HEK293 (cell line): Measurements from ENCODE around the gene PIGH.

Source experiments
- BCL11A ChIP-seq: fragments of 450-650 bp; formaldehyde crosslinking; IDR thresholded peaks from 2 replicates; pipeline ENCODE4 v1.5.1; 2016; ENCODE audit warnings: low read depth, missing biosample characterization, missing genetic modification characterization
- BCL11B ChIP-seq: fragments of 450-650 bp; formaldehyde crosslinking; IDR thresholded peaks from 2 replicates; pipeline ENCODE4 v1.5.1; 2016; ENCODE audit warnings: low read depth, missing biosample characterization, missing genetic modification characterization
- EGR2 ChIP-seq: fragments of 450-650 bp; formaldehyde crosslinking; IDR thresholded peaks from 2 replicates; pipeline ENCODE4 v1.5.1; 2016; ENCODE audit warnings: low read depth, missing biosample characterization, missing genetic modification characterization
- ELK4 ChIP-seq: IDR thresholded peaks from 2 replicates; pipeline ENCODE4 v1.6.1; 2011; ENCODE audit warnings: mild to moderate bottlenecking, low read depth, low read length, borderline replicate concordance
- GLI4 ChIP-seq: fragments of 450-650 bp; formaldehyde crosslinking; IDR thresholded peaks from 2 replicates; pipeline ENCODE4 v1.5.1; 2016; ENCODE audit warnings: missing biosample characterization, missing genetic modification characterization
- HIC1 ChIP-seq: fragments of 450-650 bp; formaldehyde crosslinking; IDR thresholded peaks from 2 replicates; pipeline ENCODE4 v1.5.1; 2016; ENCODE audit warnings: missing biosample characterization, missing genetic modification characterization
- KLF16 ChIP-seq: fragments of 450-650 bp; formaldehyde crosslinking; IDR thresholded peaks from 2 replicates; pipeline ENCODE4 v1.5.1; 2017; ENCODE audit warnings: missing biosample characterization, missing genetic modification characterization
- KLF17 ChIP-seq: fragments of 450-650 bp; formaldehyde crosslinking; IDR thresholded peaks from 2 replicates; pipeline ENCODE4 v1.5.1; 2016; ENCODE audit warnings: missing biosample characterization, missing genetic modification characterization
- KLF7 ChIP-seq: fragments of 450-650 bp; formaldehyde crosslinking; IDR thresholded peaks from 2 replicates; pipeline ENCODE4 v1.5.1; 2016; ENCODE audit warnings: missing biosample characterization, missing genetic modification characterization, borderline replicate concordance
- KLF8 ChIP-seq: fragments of 450-650 bp; formaldehyde crosslinking; IDR thresholded peaks from 2 replicates; pipeline ENCODE4 v1.5.1; 2016; ENCODE audit warnings: missing biosample characterization, missing genetic modification characterization
- PRDM10 ChIP-seq: fragments of 450-650 bp; formaldehyde crosslinking; IDR thresholded peaks from 2 replicates; pipeline ENCODE4 v1.5.1; 2016; ENCODE audit warnings: missing biosample characterization, missing genetic modification characterization
- ZBTB49 ChIP-seq: fragments of 450-650 bp; formaldehyde crosslinking; IDR thresholded peaks from 2 replicates; pipeline ENCODE4 v1.5.1; 2016; ENCODE audit warnings: missing biosample characterization, missing genetic modification characterization, low read depth
- ZBTB6 ChIP-seq: fragments of 450-650 bp; formaldehyde crosslinking; IDR thresholded peaks from 2 replicates; pipeline ENCODE4 v1.5.1; 2017; ENCODE audit warnings: missing biosample characterization, missing genetic modification characterization
- ZNF155 ChIP-seq: fragments of 450-650 bp; formaldehyde crosslinking; IDR thresholded peaks from 2 replicates; pipeline ENCODE4 v1.5.1; 2016; ENCODE audit warnings: missing biosample characterization, missing genetic modification characterization
- ZNF501 ChIP-seq: fragments of 450-650 bp; formaldehyde crosslinking; IDR thresholded peaks from 2 replicates; pipeline ENCODE4 v1.5.1; 2016; ENCODE audit warnings: missing biosample characterization, missing genetic modification characterization
- ZNF561 ChIP-seq: fragments of 450-650 bp; IDR thresholded peaks from 2 replicates; pipeline ENCODE4 v1.5.1; 2018; ENCODE audit warnings: missing biosample characterization, missing genetic modification characterization, borderline replicate concordance
- ZNF580 ChIP-seq: fragments of 450-650 bp; formaldehyde crosslinking; IDR thresholded peaks from 2 replicates; pipeline ENCODE4 v1.5.1; 2016; ENCODE audit warnings: missing biosample characterization, missing genetic modification characterization
- ZNF623 ChIP-seq: fragments of 450-650 bp; formaldehyde crosslinking; IDR thresholded peaks from 2 replicates; pipeline ENCODE4 v1.5.1; 2016; ENCODE audit warnings: missing biosample characterization, missing genetic modification characterization
- ZNF626 ChIP-seq: fragments of 450-650 bp; sonication (Bioruptor Pico); formaldehyde crosslinking; IDR thresholded peaks from 2 replicates; pipeline ENCODE4 v1.5.1; 2018; ENCODE audit warnings: missing biosample characterization, missing genetic modification characterization, inconsistent platforms
- ZNF707 ChIP-seq: fragments of 450-650 bp; formaldehyde crosslinking; IDR thresholded peaks from 2 replicates; pipeline ENCODE4 v1.5.1; 2016; ENCODE audit warnings: missing biosample characterization, missing genetic modification characterization
- ZNF747 ChIP-seq: fragments of 450-650 bp; formaldehyde crosslinking; IDR thresholded peaks from 2 replicates; pipeline ENCODE4 v1.5.1; 2016; ENCODE audit warnings: missing biosample characterization, missing genetic modification characterization
- ZNF837 ChIP-seq: fragments of 450-650 bp; formaldehyde crosslinking; IDR thresholded peaks from 2 replicates; pipeline ENCODE4 v1.5.1; 2016; ENCODE audit warnings: missing biosample characterization, missing genetic modification characterization
- ZSCAN16 ChIP-seq: fragments of 450-650 bp; formaldehyde crosslinking; IDR thresholded peaks from 2 replicates; pipeline ENCODE4 v1.5.1; 2016; ENCODE audit warnings: missing biosample characterization, missing genetic modification characterization
- ZSCAN30 ChIP-seq: fragments of 450-650 bp; IDR thresholded peaks from 2 replicates; pipeline ENCODE4 v1.5.1; 2018; ENCODE audit warnings: missing biosample characterization, mild to moderate bottlenecking, missing genetic modification characterization, moderate library complexity
- ZSCAN5A ChIP-seq: fragments of 450-650 bp; formaldehyde crosslinking; IDR thresholded peaks from 2 replicates; pipeline ENCODE4 v1.5.1; 2016; ENCODE audit warnings: missing biosample characterization, missing genetic modification characterization

The PIGH gene

GRCh38 chr14:67619446-67620216 is 19.6 kb upstream of the PIGH start, which contains the start of gene ARG2 (continued):
- TF ChIP-seq PRDM10 (tag by site-specific recombination): peak; percentile 56
- TF ChIP-seq ZNF623 (tag by site-specific recombination): 0 out of 2 replicates have a peak, but pooled peaks have one; percentile 4
- TF ChIP-seq ZNF747 (tag by site-specific recombination): no peak
- no peak for TF ChIP-seq ZNF155 (tag by site-specific recombination)
- no peak for TF ChIP-seq ZNF837 (tag by site-specific recombination)
- TF ChIP-seq HIC1 (tag by site-specific recombination): peak; percentile 92
- peak; percentile 50; the same call in 1 of the 2 replicates for TF ChIP-seq ZSCAN30
- TF ChIP-seq ZNF580: no peak; the same call in 1 of the 2 replicates
- TF ChIP-seq ZNF561 (tag by site-specific recombination): no peak; the same call in 1 of the 2 replicates
- 0 out of 2 replicates have a peak, but pooled peaks have one; percentile 46 for TF ChIP-seq ZSCAN5A (tag by site-specific recombination)
- TF ChIP-seq ZNF501 (tag by site-specific recombination): peak; percentile 83; the same call in 1 of the 2 replicates
- TF ChIP-seq ELK4: no peak
- peak; percentile 91 for TF ChIP-seq BCL11B (tag by site-specific recombination)
- TF ChIP-seq ZBTB6 (tag by site-specific recombination): no peak
- TF ChIP-seq EGR2: peak; percentile 64; the same call in 1 of the 2 replicates
- no peak for TF ChIP-seq ZSCAN16 (tag by site-specific recombination)
- TF ChIP-seq GLI4 (tag by site-specific recombination): no peak
- peak; percentile 95 for TF ChIP-seq KLF8 (tag by site-specific recombination)
- no peak for TF ChIP-seq ZBTB49
- peak; percentile 91 for TF ChIP-seq KLF17
- peak; percentile 84 for TF ChIP-seq KLF16 (tag by site-specific recombination)
- TF ChIP-seq BCL11A (tag by site-specific recombination): peak; percentile 92
- TF ChIP-seq ZNF707 (tag by site-specific recombination): no peak
- no peak; the same call in 1 of the 2 replicates for TF ChIP-seq KLF7 (tag by site-specific recombination)
- no peak for TF ChIP-seq ZNF626
